Measurements from ENCODE around the gene SRSF8. TPM values are rescaled to one million over a fixed set of nuclear protein-coding genes. Genes with fewer than 3 reads are reported as not detected.
A peak's percentile ranks its signal among the peaks of the same experiment; 100 is the strongest.
"Not testable (repeated sequence)": the region's sequence is repeated elsewhere in the genome, so short reads cannot be mapped to it uniquely, and the experiment has no call there.

Gene SRSF8
- total and polyA plus RNA-seq, 9 of the 15 experiments (the other 6 are each of a cell fraction or from before 2014, with no cell fraction given) = 18.0 to 53.4 (median 27.9) TPM

DNA sequence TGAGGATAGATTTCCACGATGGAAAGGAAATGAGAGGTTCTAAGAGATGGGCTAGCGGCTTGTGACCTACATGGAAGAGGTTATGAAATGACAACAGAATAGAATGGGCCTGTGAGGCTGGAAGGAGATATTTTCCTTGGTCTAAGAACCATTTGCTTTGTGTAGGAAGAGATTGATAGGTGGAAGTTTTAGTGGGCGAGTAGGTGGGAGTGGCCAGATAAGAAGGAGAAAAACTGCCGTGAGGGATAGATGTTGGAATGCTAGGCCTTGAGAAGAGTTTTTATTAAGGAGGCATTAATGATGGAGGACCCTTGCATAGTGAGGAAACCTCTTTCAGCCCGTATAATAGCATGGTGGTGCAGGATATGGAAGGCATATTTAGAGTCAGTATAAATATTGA lies 45.3 kb upstream of the SRSF8 start:
- H3K36me3 ChIP-seq (ENCODE audit: control insufficient read depth, insufficient read depth, low read length); FAIRE-seq; BruUV-seq (replicated peaks); CTCF ChIA-PET (ENCODE audit: low intra/inter-chr PET ratio); ATAC-seq; intact Hi-C loops (cut with micrococcal nuclease); H3K4me2 ChIP-seq (ENCODE audit: insufficient read depth, low read length); H4K20me1 ChIP-seq (replicated peaks; ENCODE audit: control insufficient read depth, insufficient read depth, low read length); H2AFZ ChIP-seq (ENCODE audit: low read depth, low read length); H3K79me2 ChIP-seq (ENCODE audit: control insufficient read depth, insufficient read depth, low read length); H3K27me3 ChIP-seq (ENCODE audit: control insufficient read depth in 2 of 2, insufficient read depth in 2 of 2, low read length in 2 of 2); DNase-seq (ENCODE audit: extremely low read depth in 1 of 4, low spot score in 3 of 4); H3K4me3 ChIP-seq; in situ Hi-C loops (cut with MboI); H3K27ac ChIP-seq (ENCODE audit: extremely low read depth, low read depth, low read length); H3K4me1 ChIP-seq (replicated peaks in 1 of 2; ENCODE audit: control insufficient read depth in 2 of 2, insufficient read depth in 2 of 2, low read length in 2 of 2); H3K9me3 ChIP-seq (replicated peaks; ENCODE audit: control insufficient read depth, insufficient read depth, low read depth, low read length); H3K9ac ChIP-seq (ENCODE audit: insufficient read depth in 1 of 2, low read depth in 2 of 2, low read length in 2 of 2); H3K9me1 ChIP-seq (ENCODE audit: control insufficient read depth, insufficient read depth, low read length): not testable (repeated sequence)
- POLR2A ChIA-PET = interaction anchor here (1.2 kb wide), 1 partner anchor 46 kb away, joined by 3 read pairs; the partner anchor contains the start of gene SRSF8
- WGBS (ENCODE audit: insufficient coverage, low coverage, missing lambda C conversion rate) = 15% methylated on average over 4 of the region's 5 CpGs

DNA sequence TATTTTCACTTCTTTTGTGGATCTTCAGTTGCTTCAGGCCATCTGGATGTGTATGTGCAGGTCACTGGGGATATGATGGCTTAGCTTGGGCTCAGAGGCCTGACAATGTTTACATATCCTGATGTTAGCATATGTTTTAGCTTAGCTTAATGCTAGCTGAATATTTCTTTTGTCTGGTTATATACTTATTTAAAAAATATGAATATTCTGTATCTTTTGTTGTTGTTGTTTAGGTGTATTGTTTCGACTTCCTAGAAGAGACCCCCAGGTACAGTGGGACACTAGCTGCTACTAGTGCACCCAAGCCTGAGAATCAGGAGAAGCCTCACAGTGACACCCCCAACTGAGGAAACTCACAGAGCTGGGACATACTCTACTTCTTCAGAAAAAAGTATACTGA lies 41.8 kb upstream of the SRSF8 start, which contains the start of gene KDM4E:
Gene KDM4E (plus strand): TSS at position 301 of the 400 bp plus-strand sequence. CDS start 300 bp downstream, outside the sequence.
- 20% methylated on average over 1 of the region's 1 CpG for WGBS (ENCODE audit: insufficient coverage, low coverage, missing lambda C conversion rate)
- DNase-seq (ENCODE audit: extremely low read depth in 1 of 4, low spot score in 3 of 4) (no peak), ATAC-seq (peak; percentile 28; the same call in 2 of the 3 replicates), FAIRE-seq (no peak)
- H3K9me3 ChIP-seq (replicated peaks; ENCODE audit: control insufficient read depth, insufficient read depth, low read depth, low read length) = no peaks in the 10 kb centered on the region
- in situ Hi-C loops (cut with MboI) = no loop called here
- no peaks in the 10 kb centered on the region for H4K20me1 ChIP-seq (replicated peaks; ENCODE audit: control insufficient read depth, insufficient read depth, low read length)
- peak within 1 kb of the TSS; percentile 45 for H2AFZ ChIP-seq (ENCODE audit: low read depth, low read length)
- no peak within 1 kb of the TSS for H3K4me3 ChIP-seq
- no TSS peak for BruUV-seq (replicated peaks)
- ChIA-PET CTCF (ENCODE audit: low intra/inter-chr PET ratio) (no interaction called here), POLR2A (interaction anchor here (0.6 to 1.8 kb wide), 3 partner anchors 8 to 29 kb away, joined by 3 to 5 read pairs (median 4); no protein-coding TSS in a partner anchor)
- no peaks in the 10 kb centered on the region for H3K9me1 ChIP-seq (ENCODE audit: control insufficient read depth, insufficient read depth, low read length)
- no peaks in the 10 kb centered on the region for H3K79me2 ChIP-seq (ENCODE audit: control insufficient read depth, insufficient read depth, low read length)
- no peak within 1 kb of the TSS for H3K27ac ChIP-seq (ENCODE audit: extremely low read depth, low read depth, low read length)
- no peaks in the 10 kb centered on the region for H3K27me3 ChIP-seq (ENCODE audit: control insufficient read depth in 2 of 2, insufficient read depth in 2 of 2, low read length in 2 of 2)
- H3K4me2 ChIP-seq (ENCODE audit: insufficient read depth, low read length) = no peak within 1 kb of the TSS
- H3K4me1 ChIP-seq (replicated peaks in 1 of 2; ENCODE audit: control insufficient read depth in 2 of 2, insufficient read depth in 2 of 2, low read length in 2 of 2) = no peaks in the 10 kb centered on the region; a peak in 1 of 5 replicates
- intact Hi-C loops (cut with micrococcal nuclease) = no loop called here
- H3K9ac ChIP-seq (ENCODE audit: insufficient read depth in 1 of 2, low read depth in 2 of 2, low read length in 2 of 2) = no peak within 1 kb of the TSS
- no peaks in the 10 kb centered on the region for H3K36me3 ChIP-seq (ENCODE audit: control insufficient read depth, insufficient read depth, low read length)
- TF ChIP-seq ZNF174 (CRISPR knock-in tag; IDR thresholded peaks at IDR 0.05) (no peak), ZNF551 (CRISPR knock-in tag; IDR thresholded peaks at IDR 0.05) (no peak), HMG20B (CRISPR knock-in tag; IDR thresholded peaks at IDR 0.05) (no peak), GABPB2 (CRISPR knock-in tag; conservative IDR thresholded peaks at IDR 0.05) (no peak), ZBTB8A (IDR thresholded peaks at IDR 0.05; ENCODE audit: partially characterized antibody) (no peak), ZNF699 (CRISPR knock-in tag; IDR thresholded peaks at IDR 0.05; ENCODE audit: insufficient replicate concordance) (no peak), MEF2A (IDR thresholded peaks at IDR 0.05; ENCODE audit: control insufficient read depth, low read depth, low read length) (no peak)
- TF ChIP-seq, protein P1, sequence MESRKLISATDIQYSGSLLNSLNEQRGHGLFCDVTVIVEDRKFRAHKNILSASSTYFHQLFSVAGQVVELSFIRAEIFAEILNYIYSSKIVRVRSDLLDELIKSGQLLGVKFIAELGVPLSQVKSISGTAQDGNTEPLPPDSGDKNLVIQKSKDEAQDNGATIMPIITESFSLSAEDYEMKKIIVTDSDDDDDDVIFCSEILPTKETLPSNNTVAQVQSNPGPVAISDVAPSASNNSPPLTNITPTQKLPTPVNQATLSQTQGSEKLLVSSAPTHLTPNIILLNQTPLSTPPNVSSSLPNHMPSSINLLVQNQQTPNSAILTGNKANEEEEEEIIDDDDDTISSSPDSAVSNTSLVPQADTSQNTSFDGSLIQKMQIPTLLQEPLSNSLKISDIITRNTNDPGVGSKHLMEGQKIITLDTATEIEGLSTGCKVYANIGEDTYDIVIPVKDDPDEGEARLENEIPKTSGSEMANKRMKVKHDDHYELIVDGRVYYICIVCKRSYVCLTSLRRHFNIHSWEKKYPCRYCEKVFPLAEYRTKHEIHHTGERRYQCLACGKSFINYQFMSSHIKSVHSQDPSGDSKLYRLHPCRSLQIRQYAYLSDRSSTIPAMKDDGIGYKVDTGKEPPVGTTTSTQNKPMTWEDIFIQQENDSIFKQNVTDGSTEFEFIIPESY (CRISPR knock-in tag; IDR thresholded peaks at IDR 0.05) = no peak
- TF ChIP-seq, protein P2, sequence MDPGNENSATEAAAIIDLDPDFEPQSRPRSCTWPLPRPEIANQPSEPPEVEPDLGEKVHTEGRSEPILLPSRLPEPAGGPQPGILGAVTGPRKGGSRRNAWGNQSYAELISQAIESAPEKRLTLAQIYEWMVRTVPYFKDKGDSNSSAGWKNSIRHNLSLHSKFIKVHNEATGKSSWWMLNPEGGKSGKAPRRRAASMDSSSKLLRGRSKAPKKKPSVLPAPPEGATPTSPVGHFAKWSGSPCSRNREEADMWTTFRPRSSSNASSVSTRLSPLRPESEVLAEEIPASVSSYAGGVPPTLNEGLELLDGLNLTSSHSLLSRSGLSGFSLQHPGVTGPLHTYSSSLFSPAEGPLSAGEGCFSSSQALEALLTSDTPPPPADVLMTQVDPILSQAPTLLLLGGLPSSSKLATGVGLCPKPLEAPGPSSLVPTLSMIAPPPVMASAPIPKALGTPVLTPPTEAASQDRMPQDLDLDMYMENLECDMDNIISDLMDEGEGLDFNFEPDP (CRISPR knock-in tag; IDR thresholded peaks at IDR 0.05) = no peak
